CD4-positive, alpha-beta T cell (primary cell): ENCODE data around the gene TUFM. TPM values are rescaled to one million over a fixed set of nuclear protein-coding genes. Genes with fewer than 3 reads are reported as not detected.

ENCODE experiments used
- ATAC-seq: fragments of 200-7000 bp; cut with Tn5 transposase; one replicate; pipeline ENCODE4 v1.10.0; 2022; ENCODE audit warnings: mild to moderate bottlenecking; ENCODE audit not compliant: poor library complexity
- CTCF ChIA-PET: fragments of 350-600 bp; sonication (Branson Sonifier 250); formaldehyde crosslinking; loops from one replicate; lab custom pipeline; 2021; ENCODE audit warnings: antibody characterized with exemption, inconsistent platforms; lab: Charles Lee
- POLR2A ChIA-PET: fragments of 350-600 bp; sonication (Branson Sonifier 250); formaldehyde crosslinking; loops from one replicate; lab custom pipeline; 2021; ENCODE audit warnings: antibody characterized with exemption, inconsistent platforms; lab: Charles Lee
- DNase-seq, 14 experiments: peaks; one replicate each; pipeline ENCODE4 v3.0.0-alpha.2; 2013 to 2020; ENCODE audit warnings: mixed read lengths in 2 of 14
- H3K27ac ChIP-seq, 2 donors: one replicate each; pipeline versions ENCODE4 v1.5.1 to v1.7.0; 2013; ENCODE audit warnings: low read length in 2 of 2, low read depth in 1 of 2, mild to moderate bottlenecking in 1 of 2
- H3K27me3 ChIP-seq, 2 experiments: 1 replicate in 1 of 2; 2 replicates in 1 of 2; pipeline versions ENCODE4 v1.6.1 to v1.7.0; 2013; ENCODE audit warnings: low read length in 2 of 2, control low read depth in 1 of 2, mild to moderate bottlenecking in 1 of 2, moderate library complexity in 1 of 2; ENCODE audit not compliant: insufficient read depth in 2 of 2, control insufficient read depth in 1 of 2
- H3K36me3 ChIP-seq: one replicate; pipeline ENCODE4 v1.6.1; 2013; ENCODE audit warnings: low read length, control low read depth; ENCODE audit not compliant: insufficient read depth
- H3K4me1 ChIP-seq: one replicate; pipeline ENCODE4 v1.6.1; 2013; ENCODE audit warnings: low read length, control low read depth; ENCODE audit not compliant: insufficient read depth
- H3K4me3 ChIP-seq: one replicate; pipeline ENCODE4 v1.5.1; 2013; ENCODE audit warnings: mild to moderate bottlenecking, low read length, moderate library complexity
- H3K9me3 ChIP-seq, 2 experiments: 1 replicate in 1 of 2; 2 replicates in 1 of 2; pipeline versions ENCODE4 v1.6.1 to v1.7.0; 2013; ENCODE audit warnings: low read length in 2 of 2, mild to moderate bottlenecking in 2 of 2, control low read depth in 1 of 2, moderate library complexity in 1 of 2; ENCODE audit not compliant: control insufficient read depth in 1 of 2, insufficient read depth in 1 of 2
- H3K27ac Mint-ChIP-seq: one replicate; pipeline ENCODE4 v1.8.0; 2020; ENCODE audit warnings: mixed read lengths
- H3K27me3 Mint-ChIP-seq: one replicate; pipeline ENCODE4 v1.8.0; 2021; ENCODE audit warnings: mixed read lengths
- H3K36me3 Mint-ChIP-seq: one replicate; pipeline ENCODE4 v1.8.0; 2021; ENCODE audit warnings: low read depth, mixed read lengths
- H3K4me1 Mint-ChIP-seq: one replicate; pipeline ENCODE4 v1.8.0; 2021; ENCODE audit warnings: low read depth, mixed read lengths
- H3K4me3 Mint-ChIP-seq: one replicate; pipeline ENCODE4 v1.8.0; 2020; ENCODE audit warnings: mild to moderate bottlenecking, mixed read lengths
- H3K9me3 Mint-ChIP-seq: one replicate; pipeline ENCODE4 v1.8.0; 2020; ENCODE audit warnings: mixed read lengths
- intact Hi-C, 2 experiments: fragments of 100-400 bp; cut with DNase I in 1 of 2; cut with micrococcal nuclease in 1 of 2; formaldehyde crosslinking; loops; one replicate each; pipeline versions ENCODE4 v1.15.1 to v1.9.0; 2023 to 2025; cut with DNase I, micrococcal nuclease
- total RNA-seq, 174 experiments: library from RNA in 2 of 174; stranded (reverse) in 2 of 174; gene quantifications; one replicate each; pipeline ENCODE4 v1.2.3 and lab custom pipeline; 2021 to 2026
- TF ChIP-seq, protein P1 (sequence below): fragments of 200-600 bp; IDR thresholded peaks from one replicate; pipeline ENCODE4 v1.8.0; 2022; ENCODE audit warnings: antibody characterized with exemption, mild to moderate bottlenecking

TUFM gene
- total RNA-seq, 2 experiments from 2014 or later, result 102 to 103 TPM

DNA sequence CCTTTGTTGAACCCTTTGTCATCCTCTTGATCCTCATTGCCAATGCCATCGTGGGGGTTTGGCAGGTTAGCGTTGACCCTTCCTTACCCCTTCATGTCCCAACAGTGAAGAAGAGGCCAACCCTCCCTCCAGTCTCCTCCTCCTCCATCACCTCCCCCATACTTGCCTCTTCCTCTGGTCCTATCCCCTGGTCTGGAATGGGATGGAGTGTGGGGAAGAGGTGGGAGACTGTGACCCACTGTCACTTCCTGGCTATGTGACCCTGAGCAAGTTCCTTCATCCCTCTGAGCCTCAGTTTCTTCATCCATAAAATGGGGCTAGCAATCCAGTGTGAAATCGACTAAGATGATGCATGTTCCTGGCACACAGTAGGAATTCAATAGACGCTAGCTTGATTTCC lies 34.8 kb upstream of the TUFM start:
- no peak for DNase-seq
- Mint-ChIP-seq H3K9me3 (no peaks in the 10 kb centered on the region), H3K27ac (peak overlapping the region; percentile 3), H3K4me1 (peaks cover 8% of the 10 kb centered on the region), H3K36me3 (no peaks in the 10 kb centered on the region), H3K4me3 (peak overlapping the region; percentile 86), H3K27me3 (peaks cover 6% of the 10 kb centered on the region)
- no peak for ATAC-seq
- H3K9me3 ChIP-seq, result no peaks in the 10 kb centered on the region
- intact Hi-C loops, result loop anchor here in 1 of 2 experiments (2.0 kb wide), 1 partner anchor 44 kb away; the partner anchor contains the start of gene RABEP2
- TF ChIP-seq, protein P1, sequence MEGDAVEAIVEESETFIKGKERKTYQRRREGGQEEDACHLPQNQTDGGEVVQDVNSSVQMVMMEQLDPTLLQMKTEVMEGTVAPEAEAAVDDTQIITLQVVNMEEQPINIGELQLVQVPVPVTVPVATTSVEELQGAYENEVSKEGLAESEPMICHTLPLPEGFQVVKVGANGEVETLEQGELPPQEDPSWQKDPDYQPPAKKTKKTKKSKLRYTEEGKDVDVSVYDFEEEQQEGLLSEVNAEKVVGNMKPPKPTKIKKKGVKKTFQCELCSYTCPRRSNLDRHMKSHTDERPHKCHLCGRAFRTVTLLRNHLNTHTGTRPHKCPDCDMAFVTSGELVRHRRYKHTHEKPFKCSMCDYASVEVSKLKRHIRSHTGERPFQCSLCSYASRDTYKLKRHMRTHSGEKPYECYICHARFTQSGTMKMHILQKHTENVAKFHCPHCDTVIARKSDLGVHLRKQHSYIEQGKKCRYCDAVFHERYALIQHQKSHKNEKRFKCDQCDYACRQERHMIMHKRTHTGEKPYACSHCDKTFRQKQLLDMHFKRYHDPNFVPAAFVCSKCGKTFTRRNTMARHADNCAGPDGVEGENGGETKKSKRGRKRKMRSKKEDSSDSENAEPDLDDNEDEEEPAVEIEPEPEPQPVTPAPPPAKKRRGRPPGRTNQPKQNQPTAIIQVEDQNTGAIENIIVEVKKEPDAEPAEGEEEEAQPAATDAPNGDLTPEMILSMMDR, result no peak
- no peak overlapping the region for H3K4me3 ChIP-seq
- no peak overlapping the region for H3K27ac ChIP-seq
- peaks cover 0 to 9% of the 10 kb centered on the region in 2 experiments for H3K27me3 ChIP-seq
- POLR2A ChIA-PET, result interaction anchor here (3.2 kb wide), 1 partner anchor 17 kb away, joined by 29 read pairs; the partner anchor contains the start of gene SH2B1
- H3K36me3 ChIP-seq, result no peaks in the 10 kb centered on the region
- CTCF ChIA-PET, result interaction anchor here (1.0 kb wide), 1 partner anchor 64 kb away, joined by 5 read pairs; no protein-coding TSS in a partner anchor
- H3K4me1 ChIP-seq, result peaks cover 20% of the 10 kb centered on the region

DNA sequence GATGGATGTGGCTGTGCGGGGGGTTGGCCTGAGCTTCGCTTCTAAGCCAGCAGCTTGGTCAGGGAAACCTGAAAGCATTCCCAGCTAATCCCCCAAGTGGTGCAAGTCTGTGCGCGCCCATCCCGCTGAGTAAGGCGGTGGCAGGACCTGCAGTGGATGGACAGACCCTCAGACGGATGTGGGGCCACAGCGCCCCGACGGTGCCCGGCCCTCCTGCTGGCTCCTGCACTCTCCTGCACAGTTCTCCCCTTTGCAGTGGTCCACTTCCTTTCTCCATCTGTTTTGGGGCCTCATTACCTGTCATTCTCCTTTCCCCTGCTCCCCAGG lies 34.4 kb upstream of the TUFM start:
- CTCF ChIA-PET, result interaction anchor here (1.1 kb wide), 1 partner anchor 34 kb away, joined by 4 read pairs; the partner anchor contains the start of gene TUFM
- H3K4me1 ChIP-seq, result peaks cover 20% of the 10 kb centered on the region
- Mint-ChIP-seq H3K4me3 (peak overlapping the region; percentile 86), H3K27ac (no peak overlapping the region), H3K9me3 (no peaks in the 10 kb centered on the region), H3K27me3 (peaks cover 6% of the 10 kb centered on the region), H3K4me1 (peaks cover 8% of the 10 kb centered on the region), H3K36me3 (no peaks in the 10 kb centered on the region)
- no peaks in the 10 kb centered on the region for H3K9me3 ChIP-seq
- no peak for DNase-seq
- peaks cover 0 to 9% of the 10 kb centered on the region in 2 experiments for H3K27me3 ChIP-seq
- TF ChIP-seq, protein P1, result no peak
- no peaks in the 10 kb centered on the region for H3K36me3 ChIP-seq
- intact Hi-C loops, result loop anchor here in 1 of 2 experiments (2.0 kb wide), 1 partner anchor 44 kb away; the partner anchor contains the start of gene RABEP2
- peak overlapping the region; percentile 95 for H3K4me3 ChIP-seq
- H3K27ac ChIP-seq, result no peak overlapping the region
- ATAC-seq, result no peak
- POLR2A ChIA-PET, result interaction anchor here (2.3 to 3.2 kb wide), 2 partner anchors 16 to 45 kb away, joined by 9 to 29 read pairs; partner anchors contain the start of genes RABEP2 and SH2B1

DNA sequence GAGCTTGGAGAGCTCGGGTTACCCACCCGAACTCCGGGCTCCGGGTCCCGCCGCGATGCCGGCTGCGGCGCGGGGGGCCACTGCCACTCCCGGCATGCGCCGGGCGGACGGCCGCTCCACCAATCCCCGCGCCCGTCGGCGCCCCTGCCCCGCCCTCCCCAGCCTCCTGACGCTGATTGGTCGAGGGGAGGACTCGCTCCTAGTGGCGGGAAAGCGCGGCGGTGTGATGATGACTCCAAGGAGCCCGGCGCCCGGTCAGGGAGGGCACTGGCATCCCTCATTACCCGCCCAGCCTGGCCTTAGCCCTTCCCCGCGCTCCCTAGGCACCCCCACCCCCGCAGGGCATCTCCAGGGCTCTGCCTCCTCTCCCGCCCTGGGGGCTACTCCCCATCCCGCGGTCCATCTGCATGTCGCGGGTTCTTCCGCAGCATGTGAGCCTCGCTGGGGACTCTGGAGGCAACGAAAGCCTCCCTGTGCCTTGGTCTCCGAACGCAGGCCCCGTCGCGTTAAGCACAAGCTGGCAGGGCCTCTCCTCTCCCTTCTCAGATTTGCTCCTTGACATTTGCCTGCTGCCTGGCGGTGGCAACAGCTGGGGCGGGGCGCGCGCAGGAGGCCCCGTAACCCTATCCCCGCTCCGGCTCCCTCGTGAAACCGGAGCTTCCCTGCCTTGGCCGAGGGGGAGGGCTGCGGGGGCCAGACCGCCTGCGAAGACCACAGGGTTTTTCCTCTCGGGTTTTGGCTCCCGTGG lies 33.9 kb upstream of the TUFM start:
- H3K36me3 Mint-ChIP-seq, result no peaks in the 10 kb centered on the region
- Histone ChIP-seq H3K27me3 (peaks cover 0 to 9% of the 10 kb centered on the region in 2 experiments), H3K27ac (no peak overlapping the region), H3K9me3 (no peaks in the 10 kb centered on the region), H3K4me1 (peaks cover 20% of the 10 kb centered on the region), H3K4me3 (peak overlapping the region; percentile 95), H3K36me3 (no peaks in the 10 kb centered on the region)
- intact Hi-C loops, result loop anchor here in 1 of 2 experiments (2.0 kb wide), 2 partner anchors 15 to 45 kb away; partner anchors contain the start of gene RABEP2
- ATAC-seq (peak; percentile 98), DNase-seq (peak; percentile 80 to 92 (median 87))
- TF ChIP-seq, protein P1, result no peak
- ChIA-PET POLR2A (interaction anchor here (1.4 to 3.2 kb wide), 5 partner anchors 9 to 58 kb away, joined by 4 to 29 read pairs (median 9); partner anchors contain the start of genes ATXN2L, RABEP2, SH2B1 and TUFM), CTCF (interaction anchor here (1.1 to 1.5 kb wide), 2 partner anchors 34 to 65 kb away, joined by 4 to 5 read pairs; partner anchors contain the start of gene TUFM)
- H3K4me3 Mint-ChIP-seq, result peak overlapping the region; percentile 87
- no peak overlapping the region for H3K27ac Mint-ChIP-seq
- peaks cover 8% of the 10 kb centered on the region for H3K4me1 Mint-ChIP-seq
- peaks cover 6% of the 10 kb centered on the region for H3K27me3 Mint-ChIP-seq
- H3K9me3 Mint-ChIP-seq, result no peaks in the 10 kb centered on the region
